Activated T-helper 17 cell treated with anti-CD3 and anti-CD28 coated beads, Interleukin-2, amount 50 U/mL, for 72 hours (primary cell): ENCODE measurements around the gene GSC. TPM values are rescaled to one million over a fixed set of nuclear protein-coding genes. Genes with fewer than 3 reads are reported as not detected.
"Not testable (repeated sequence)": the region's sequence is repeated elsewhere in the genome, so short reads cannot be mapped to it uniquely, and the experiment has no call there.

ENCODE experiments used
- ATAC-seq: fragments of 150-1000 bp; cut with Tn5 transposase; replicated peaks from 2 replicates; pipeline ENCODE4 v1.10.0; 2021; ENCODE audit warnings: mild to moderate bottlenecking, moderate library complexity
- H3K27ac Mint-ChIP-seq: one replicate; pipeline ENCODE4 v1.8.0; 2022; ENCODE audit warnings: mixed read lengths
- H3K27me3 Mint-ChIP-seq: one replicate; pipeline ENCODE4 v1.8.0; 2022; ENCODE audit warnings: mixed read lengths
- H3K36me3 Mint-ChIP-seq: one replicate; pipeline ENCODE4 v1.8.0; 2022; ENCODE audit warnings: low read depth, mild to moderate bottlenecking, mixed read lengths
- H3K4me1 Mint-ChIP-seq: one replicate; pipeline ENCODE4 v1.8.0; 2022; ENCODE audit warnings: mixed read lengths
- H3K4me3 Mint-ChIP-seq: one replicate; pipeline ENCODE4 v1.8.0; 2022; ENCODE audit warnings: mild to moderate bottlenecking, mixed read lengths
- H3K9me3 Mint-ChIP-seq: one replicate; pipeline ENCODE4 v1.8.0; 2022; ENCODE audit warnings: mixed read lengths
- total RNA-seq, 2 donors: library from RNA; stranded (reverse); gene quantifications; one replicate each; pipeline ENCODE4 v1.2.3, GENCODE V29; 2022

The GSC gene
- total RNA-seq, 2 donors from 2014 or later = not detected

GRCh38 chr14:94738751-94739150 is 31.2 kb downstream of the GSC start:
- Mint-ChIP-seq H3K27me3 (peaks cover 23% of the 10 kb centered on the region), H3K36me3 (no peaks in the 10 kb centered on the region), H3K4me3 (no peak overlapping the region), H3K4me1 (no peaks in the 10 kb centered on the region), H3K27ac (no peak overlapping the region), H3K9me3 (no peaks in the 10 kb centered on the region)
- ATAC-seq = no peak

- H3K27ac Mint-ChIP-seq = no peak overlapping the region
- no peaks in the 10 kb centered on the region for H3K4me1 Mint-ChIP-seq
- peaks cover 18% of the 10 kb centered on the region for H3K27me3 Mint-ChIP-seq
- no peaks in the 10 kb centered on the region for H3K36me3 Mint-ChIP-seq
- ATAC-seq = no peak
- no peaks in the 10 kb centered on the region for H3K9me3 Mint-ChIP-seq
- H3K4me3 Mint-ChIP-seq = no peak overlapping the region
Measured at GRCh38 chr14:94738097-94738496, 31.8 kb downstream of the GSC start.

- Mint-ChIP-seq H3K4me3 (no peak overlapping the region), H3K27ac (no peak overlapping the region), H3K27me3 (peaks cover 10% of the 10 kb centered on the region), H3K36me3 (no peaks in the 10 kb centered on the region), H3K9me3 (no peaks in the 10 kb centered on the region), H3K4me1 (no peaks in the 10 kb centered on the region)
- no peak for ATAC-seq
Measured at GRCh38 chr14:94728950-94729349, 41.0 kb downstream of the GSC start.

- not testable (repeated sequence) for H3K36me3 Mint-ChIP-seq
Measured at GRCh38 chr14:94728440-94728839, 41.5 kb downstream of the GSC start.

GRCh38 chr14:94726649-94727048 is 43.3 kb downstream of the GSC start:
- not testable (repeated sequence) for H3K27ac Mint-ChIP-seq, H3K36me3 Mint-ChIP-seq, H3K4me1 Mint-ChIP-seq, H3K9me3 Mint-ChIP-seq, H3K27me3 Mint-ChIP-seq, H3K4me3 Mint-ChIP-seq, ATAC-seq

More at GRCh38 chr14:94728440-94728839, 41.5 kb downstream of the GSC start:
- H3K4me1 Mint-ChIP-seq, H3K27ac Mint-ChIP-seq, H3K9me3 Mint-ChIP-seq, H3K4me3 Mint-ChIP-seq, ATAC-seq, H3K27me3 Mint-ChIP-seq: not testable (repeated sequence)

- no peaks in the 10 kb centered on the region for H3K27me3 Mint-ChIP-seq
- H3K4me1 Mint-ChIP-seq = no peaks in the 10 kb centered on the region
- H3K36me3 Mint-ChIP-seq = no peaks in the 10 kb centered on the region
- no peak overlapping the region for H3K27ac Mint-ChIP-seq
- no peak overlapping the region for H3K4me3 Mint-ChIP-seq
- no peak for ATAC-seq
- no peaks in the 10 kb centered on the region for H3K9me3 Mint-ChIP-seq
Measured at GRCh38 chr14:94724993-94725392, 44.9 kb downstream of the GSC start.

GRCh38 chr14:94722397-94722796 is 47.5 kb downstream of the GSC start:
- ATAC-seq = no peak
- Mint-ChIP-seq H3K27me3 (no peaks in the 10 kb centered on the region), H3K36me3 (no peaks in the 10 kb centered on the region), H3K4me1 (no peaks in the 10 kb centered on the region), H3K4me3 (no peak overlapping the region), H3K27ac (no peak overlapping the region), H3K9me3 (no peaks in the 10 kb centered on the region)

Other genes starting within 250 kb of the GSC start
- not detected for gene SERPINA4, start 208.7 kb downstream of the GSC start, total RNA-seq
- not detected for gene SERPINA5, start 188.7 kb downstream of the GSC start, total RNA-seq
- gene SERPINA3, start 157.7 kb downstream of the GSC start, total RNA-seq = not detected